H1 (cell line): ENCODE measurements around the gene CTTNBP2NL. TPM values are rescaled to one million over a fixed set of nuclear protein-coding genes. Genes with fewer than 3 reads are reported as not detected.
A peak's percentile ranks its signal among the peaks of the same experiment; 100 is the strongest.

Source experiments
- CTCF ChIA-PET: fragments of 300-600 bp; sonication (Branson Sonifier 250); formaldehyde crosslinking; loops from one replicate; lab custom pipeline; 2021; ENCODE audit not compliant: partially characterized antibody; lab: Charles Lee
- POLR2A ChIA-PET: fragments of 300-600 bp; sonication (Branson Sonifier 250); formaldehyde crosslinking; loops from one replicate; lab custom pipeline; 2021; ENCODE audit warnings: inconsistent platforms; ENCODE audit not compliant: partially characterized antibody; lab: Charles Lee
- DNase-seq, 2 experiments: peaks; one replicate each; pipeline versions ENCODE4 v3.0.0 to v3.0.0-alpha.2; 2010 to 2022; ENCODE audit warnings: low spot score in 2 of 2, low read depth in 1 of 2, mixed read lengths in 1 of 2
- FAIRE-seq: peaks from 2 replicates; lab custom pipeline; 2011; peaks lifted over from hg19 to GRCh38; lab: Jason Lieb, UNC
- H2AFZ ChIP-seq: 2 replicates; pipeline ENCODE4 v1.8.1; 2012; ENCODE audit warnings: low read length, inconsistent platforms
- H2AK5ac ChIP-seq: 2 replicates; pipeline ENCODE4 v1.6.1; 2013; ENCODE audit warnings: low read depth, low read length
- H2BK120ac ChIP-seq: replicated peaks from 2 replicates; pipeline ENCODE3; 2013; ENCODE audit warnings: low read depth, low read length, inconsistent platforms
- H2BK12ac ChIP-seq: 2 replicates; pipeline ENCODE4 v1.6.1; 2013; ENCODE audit warnings: low read depth, low read length
- H2BK15ac ChIP-seq: 2 replicates; pipeline ENCODE4 v1.6.1; 2013; ENCODE audit warnings: low read length
- H2BK20ac ChIP-seq: 2 replicates; pipeline ENCODE4 v1.6.1; 2013; ENCODE audit warnings: low read length
- H2BK5ac ChIP-seq: 2 replicates; pipeline ENCODE4 v1.6.1; 2013; ENCODE audit warnings: low read depth, low read length
- H3K14ac ChIP-seq: 2 replicates; pipeline ENCODE4 v1.6.1; 2013; ENCODE audit warnings: inconsistent platforms; ENCODE audit not compliant: insufficient read length
- H3K18ac ChIP-seq: 2 replicates; pipeline ENCODE4 v1.6.1; 2013; ENCODE audit warnings: low read length; ENCODE audit errors: extremely low read depth
- H3K23ac ChIP-seq: 2 replicates; pipeline ENCODE4 v1.6.1; 2013; ENCODE audit warnings: inconsistent platforms; ENCODE audit not compliant: insufficient read length
- H3K23me2 ChIP-seq: 2 replicates; pipeline ENCODE4 v1.6.1; 2013; ENCODE audit warnings: low read depth, low read length
- H3K27ac ChIP-seq: 2 replicates; pipeline ENCODE4 v1.6.1; 2011; ENCODE audit warnings: low read depth, low read length, inconsistent platforms
- H3K27me3 ChIP-seq, 4 experiments: replicated peaks in 1 of 4; 1 replicate in 1 of 4; 2 replicates in 3 of 4; pipeline versions ENCODE4 v1.6.1 to v1.8.1; 2011 to 2013; ENCODE audit warnings: low read length in 3 of 4, mild to moderate bottlenecking in 3 of 4, inconsistent platforms in 2 of 4, mixed read lengths in 2 of 4, moderate library complexity in 1 of 4; ENCODE audit not compliant: control insufficient read depth in 3 of 4, insufficient read depth in 3 of 4; ENCODE audit errors: extremely low read depth in 1 of 4
- H3K36me3 ChIP-seq, 4 experiments: 2 replicates each; pipeline versions ENCODE4 v1.6.1 to v1.8.1; 2011 to 2013; ENCODE audit warnings: mild to moderate bottlenecking in 4 of 4, low read length in 3 of 4, moderate library complexity in 2 of 4, control low read depth in 1 of 4, inconsistent platforms in 1 of 4; ENCODE audit not compliant: insufficient read depth in 4 of 4, control insufficient read depth in 2 of 4
- H3K4ac ChIP-seq: replicated peaks from 2 replicates; pipeline ENCODE3; 2013; ENCODE audit warnings: low read length, low read depth, mixed read lengths, inconsistent platforms; ENCODE audit not compliant: insufficient read length
- H3K4me1 ChIP-seq, 4 experiments: replicated peaks in 1 of 4; 1 replicate in 1 of 4; 2 replicates in 3 of 4; pipeline versions ENCODE4 v1.6.1 to v1.8.1; 2011 to 2013; ENCODE audit warnings: low read length in 3 of 4, inconsistent platforms in 2 of 4, mixed read lengths in 1 of 4; ENCODE audit not compliant: insufficient read depth in 4 of 4, control insufficient read depth in 3 of 4
- H3K4me2 ChIP-seq, 2 experiments: 2 replicates each; pipeline versions ENCODE4 v1.6.1 to v1.8.1; 2011 to 2013; ENCODE audit warnings: low read depth in 2 of 2, low read length in 2 of 2, control low read depth in 1 of 2, inconsistent platforms in 1 of 2, mild to moderate bottlenecking in 1 of 2; ENCODE audit not compliant: insufficient read depth in 1 of 2
- H3K4me3 ChIP-seq, 4 experiments: fragments of 200-600, 300-600 bp in 1 of 4; sonication (generic), shearing (Covaris generic), sonication (Bioruptor Twin) in 1 of 4; 2 replicates each; pipeline versions ENCODE4 v1.5.1 to v1.8.1; 2011 to 2016; ENCODE audit warnings: low read length in 4 of 4, low read depth in 3 of 4, control low read depth in 2 of 4, inconsistent platforms in 2 of 4, mild to moderate bottlenecking in 2 of 4, mixed read lengths in 1 of 4, moderate library complexity in 1 of 4; ENCODE audit not compliant: insufficient read depth in 2 of 4; ENCODE audit errors: extremely low read depth in 1 of 4
- H3K56ac ChIP-seq: replicated peaks from 2 replicates; pipeline ENCODE3; 2013; ENCODE audit warnings: low read depth, mild to moderate bottlenecking, mixed read lengths, low read length, inconsistent platforms; ENCODE audit not compliant: insufficient read length
- H3K79me1 ChIP-seq: 2 replicates; pipeline ENCODE4 v1.6.1; 2013; ENCODE audit warnings: low read depth, low read length, control low read depth
- H3K79me2 ChIP-seq, 2 experiments: 2 replicates each; pipeline versions ENCODE4 v1.6.1 to v1.8.1; 2012 to 2013; ENCODE audit warnings: low read length in 2 of 2, mild to moderate bottlenecking in 2 of 2, inconsistent platforms in 1 of 2; ENCODE audit not compliant: insufficient read depth in 2 of 2, control insufficient read depth in 1 of 2
- H3K9ac ChIP-seq, 4 experiments: replicated peaks in 1 of 4; 1 replicate in 1 of 4; 2 replicates in 3 of 4; pipeline versions ENCODE4 v1.6.1 to v1.8.1; 2011 to 2013; ENCODE audit warnings: low read depth in 3 of 4, low read length in 3 of 4, control low read depth in 2 of 4, mild to moderate bottlenecking in 2 of 4, moderate library complexity in 2 of 4, inconsistent platforms in 1 of 4; ENCODE audit errors: extremely low read depth in 1 of 4
- H3K9me3 ChIP-seq, 2 experiments: 2 replicates each; pipeline versions ENCODE4 v1.6.1 to v1.8.1; 2012 to 2013; ENCODE audit warnings: mild to moderate bottlenecking in 2 of 2, moderate library complexity in 2 of 2, control low read depth in 1 of 2, inconsistent platforms in 1 of 2, low read depth in 1 of 2, low read length in 1 of 2, mixed read lengths in 1 of 2; ENCODE audit not compliant: insufficient read depth in 2 of 2
- H4K20me1 ChIP-seq, 2 experiments: replicated peaks in 1 of 2; 2 replicates each; pipeline versions ENCODE3 to v1.8.1; 2011 to 2013; ENCODE audit warnings: inconsistent platforms in 2 of 2, low read length in 2 of 2, mild to moderate bottlenecking in 1 of 2; ENCODE audit not compliant: insufficient read depth in 2 of 2, control insufficient read depth in 1 of 2
- H4K5ac ChIP-seq: 2 replicates; pipeline ENCODE4 v1.6.1; 2013; ENCODE audit warnings: low read length, low read depth, mixed read lengths, inconsistent platforms; ENCODE audit not compliant: insufficient read length
- H4K8ac ChIP-seq: 2 replicates; pipeline ENCODE4 v1.8.0; 2013; ENCODE audit warnings: mild to moderate bottlenecking, moderate library complexity, low read length, inconsistent platforms; ENCODE audit not compliant: insufficient read depth; ENCODE audit errors: extremely low read depth
- H4K91ac ChIP-seq: replicated peaks from 2 replicates; pipeline ENCODE3; 2013; ENCODE audit warnings: low read length, mixed read lengths, inconsistent platforms; ENCODE audit not compliant: insufficient read length
- KDM1A ChIP-seq: fragments of 200-600, 300-600 bp; sonication (generic); IDR thresholded peaks from 2 replicates; pipeline ENCODE4 v1.7.1; 2016; ENCODE audit warnings: mild to moderate bottlenecking, low read length, borderline replicate concordance
- POLR2AphosphoS5 ChIP-seq: IDR thresholded peaks from 2 replicates; pipeline ENCODE4 v1.6.1; 2011; ENCODE audit warnings: low read depth, low read length
- POU5F1 ChIP-seq: IDR thresholded peaks from 2 replicates; pipeline ENCODE4 v1.6.1; 2011; ENCODE audit warnings: low read depth, mild to moderate bottlenecking, low read length, moderate library complexity
- WGBS, 2 experiments: shearing (Covaris generic) in 1 of 2; methylation state at CpG; one replicate each; pipeline versions ENCODE4 v1.1.6 to v1.1.7; 2013 to 2015; ENCODE audit warnings: low lambda C conversion rate in 2 of 2, mixed read lengths in 2 of 2, inconsistent platforms in 1 of 2, low coverage in 1 of 2, missing lambda C conversion rate in 1 of 2; ENCODE audit not compliant: insufficient replicate concordance in 2 of 2, insufficient coverage in 1 of 2, insufficient read length in 1 of 2; ENCODE audit errors: extremely low coverage in 1 of 2, missing lambda C conversion rate in 1 of 2; 5-methylcytosine and 5-hydroxymethylcytosine counted together
- polyA plus RNA-seq, 7 experiments: library from polyadenylated mRNA; depleted of rRNA in 3 of 7; stranded (reverse) in 5 of 7; unstranded in 2 of 7; fragments of >200 nt in 5 of 7; fragments of 200-250 nt in 2 of 7; gene quantifications; 1 replicate in 5 of 7; 2 replicates in 1 of 7; 4 replicates in 1 of 7; pipeline versions ENCODE4 v1.2.1 to v1.2.3, GENCODE V29; 2011 to 2013; ENCODE audit warnings: missing spikeins in 2 of 7, mixed read lengths in 2 of 7
- total RNA-seq: library from RNA; stranded (reverse); fragmentation: NEBNext Ultra II Directional; extraction: Animal tissue kit (Norgen Biotek cat#: 25700); gene quantifications from 2 replicates; pipeline ENCODE4 v1.2.1, GENCODE V29; 2021

Gene CTTNBP2NL
- total and polyA plus RNA-seq, 2 of the 8 experiments (the other 6 are each of a cell fraction or from before 2014, with no cell fraction given): 6.4 to 35.1 TPM

- DNase-seq (no peak), FAIRE-seq (no peak)
- CTCF ChIA-PET: interaction anchor here (0.8 to 1.4 kb wide), 2 partner anchors 103 to 121 kb away, joined by 3 to 7 read pairs; no protein-coding TSS in a partner anchor
Measured at GRCh38 chr1:112493351-112493750, 97.3 kb downstream of the CTTNBP2NL start.

More at GRCh38 chr1:112493351-112493750, 97.3 kb downstream of the CTTNBP2NL start:
- H3K79me2 ChIP-seq: no peaks in the 10 kb centered on the region
- no peak overlapping the region for H2BK12ac ChIP-seq
- H2AFZ ChIP-seq: no peak overlapping the region
- POLR2A ChIA-PET: no interaction called here
- no peaks in the 10 kb centered on the region for H3K4me1 ChIP-seq
- H2AK5ac ChIP-seq: no peak overlapping the region
- WGBS, 2 experiments: 86% methylated on average over 6 of the region's 6 CpGs; no CpG with 5 or more reads in 1 of the 2 experiments
- no peak overlapping the region for H2BK120ac ChIP-seq
- H3K14ac ChIP-seq: no peak overlapping the region
- 0 out of 2 replicates have a peak, but pooled peaks have one; percentile 21 for TF ChIP-seq KDM1A
- no peak for TF ChIP-seq POU5F1
- TF ChIP-seq POLR2AphosphoS5: no peak
- H3K36me3 ChIP-seq: no peaks in the 10 kb centered on the region
- H3K23me2 ChIP-seq: no peaks in the 10 kb centered on the region
- H3K27ac ChIP-seq: no peak overlapping the region
- no peaks in the 10 kb centered on the region for H3K79me1 ChIP-seq
- no peaks in the 10 kb centered on the region for H4K20me1 ChIP-seq
- H3K18ac ChIP-seq: no peak overlapping the region
- no peak overlapping the region for H3K23ac ChIP-seq
- H3K9me3 ChIP-seq: no peaks in the 10 kb centered on the region
- no peak overlapping the region for H2BK20ac ChIP-seq
- H2BK5ac ChIP-seq: no peak overlapping the region
- no peak overlapping the region for H3K4me2 ChIP-seq
- H2BK15ac ChIP-seq: no peak overlapping the region
- no peak overlapping the region for H4K8ac ChIP-seq
- no peak overlapping the region for H3K9ac ChIP-seq
- H3K56ac ChIP-seq: no peak overlapping the region
- no peak overlapping the region for H4K91ac ChIP-seq
- H4K5ac ChIP-seq: no peak overlapping the region
- no peaks in the 10 kb centered on the region for H3K27me3 ChIP-seq
- H3K4me3 ChIP-seq: no peak overlapping the region
- H3K4ac ChIP-seq: no peak overlapping the region
